Measurements from ENCODE around the gene SLC38A2. TPM values are rescaled to one million over a fixed set of nuclear protein-coding genes. Genes with fewer than 3 reads are reported as not detected.

Gene SLC38A2
- polyA plus RNA-seq, 5 donors = 109 to 213 (median 169) TPM

DNA sequence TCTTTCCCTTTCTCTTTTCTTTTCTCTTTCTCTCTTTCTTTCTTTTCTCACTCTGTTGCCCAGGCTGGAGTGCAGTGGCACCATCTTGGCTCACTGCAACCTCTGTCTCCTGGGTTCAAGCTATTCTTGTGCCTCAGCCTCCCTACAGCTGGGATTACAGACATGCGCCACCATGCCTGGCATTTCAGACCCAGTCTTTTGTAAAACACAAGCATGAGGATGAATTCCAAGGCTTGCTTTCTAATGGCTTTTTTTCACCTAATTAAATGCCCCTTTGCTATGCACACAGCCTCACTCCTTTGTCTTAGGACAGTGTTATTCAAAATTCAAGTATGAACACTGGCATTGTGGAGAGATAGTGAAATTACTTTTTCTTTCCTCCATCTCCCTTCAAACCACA lies 6.0 kb upstream of the SLC38A2 start:
- no peak for DNase-seq

DNA sequence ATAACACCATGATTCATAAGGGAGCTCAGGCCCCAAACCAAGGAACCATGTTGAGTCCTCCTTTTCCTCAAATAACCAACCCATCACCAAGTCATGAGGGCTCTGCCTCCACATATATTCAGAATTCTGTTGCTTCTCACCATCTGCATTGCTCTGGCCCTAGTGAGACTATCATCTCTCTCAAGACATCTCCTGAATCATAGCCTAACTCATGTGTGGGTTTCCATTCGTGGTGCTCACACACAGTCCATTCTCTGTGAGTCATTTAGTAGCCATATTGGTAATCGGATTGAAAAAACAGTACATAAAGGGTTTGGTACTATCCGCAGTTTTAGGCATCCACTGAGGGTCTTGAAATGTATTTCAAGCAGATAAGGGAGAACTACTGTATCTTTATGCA lies 5.1 kb upstream of the SLC38A2 start:
- no peak for DNase-seq

DNA sequence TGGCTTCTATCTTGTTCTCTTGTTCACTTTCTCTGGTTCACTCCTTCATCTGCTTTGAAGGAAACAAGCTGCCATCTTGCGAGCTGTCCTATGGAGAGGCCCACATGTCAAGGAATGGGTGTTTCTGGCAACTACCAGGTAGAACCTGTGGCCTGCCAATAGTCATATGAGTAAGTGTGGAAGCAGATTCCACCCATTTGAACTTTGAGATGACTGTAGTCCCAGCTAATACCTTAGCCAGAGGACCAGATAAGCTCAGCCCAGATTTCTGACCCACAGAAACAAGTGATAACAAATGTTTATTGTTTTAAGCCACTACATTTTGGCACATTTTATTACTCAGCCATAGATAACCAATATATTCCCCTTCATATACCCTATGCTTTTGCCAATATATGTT lies 4.0 kb upstream of the SLC38A2 start:
- DNase-seq = no peak

DNA sequence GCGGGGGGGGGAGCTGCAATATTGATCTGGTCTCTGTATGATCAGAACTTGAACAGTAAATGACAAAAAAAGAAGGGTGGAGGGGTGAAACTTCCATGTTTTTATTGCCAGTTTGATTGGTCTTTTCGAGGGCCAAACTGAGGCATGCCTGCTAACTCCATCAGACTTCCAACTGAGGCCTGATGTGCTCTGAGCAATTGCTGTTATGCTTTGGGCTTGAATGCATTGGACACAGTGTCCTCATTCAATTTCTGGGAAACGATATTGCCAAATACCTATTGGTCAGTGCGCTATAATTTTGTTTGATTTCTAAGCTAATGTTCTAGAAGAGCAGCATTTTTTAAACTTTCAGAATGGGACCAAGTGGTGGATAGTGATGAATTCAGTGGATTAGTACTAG lies 2.1 kb upstream of the SLC38A2 start:
- no peak for DNase-seq

DNA sequence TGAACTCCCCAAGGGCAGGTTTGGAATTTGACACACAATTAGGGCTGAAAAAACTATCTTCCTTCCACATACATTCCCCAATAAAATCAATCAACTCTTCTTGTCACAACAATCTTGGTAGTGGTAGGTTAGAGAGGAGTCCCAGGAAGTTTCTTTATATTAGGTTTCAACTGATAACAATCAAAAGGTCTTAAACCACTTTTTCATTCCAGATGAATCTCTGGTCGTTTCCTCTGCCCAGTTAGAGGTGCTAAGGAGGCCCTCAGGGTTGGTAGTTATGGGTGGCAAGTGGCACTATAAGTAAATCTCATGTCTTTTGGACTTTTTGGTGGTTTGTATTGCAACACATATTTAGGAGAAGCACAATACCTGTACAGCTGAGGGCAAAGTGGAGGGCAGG lies 1.7 kb upstream of the SLC38A2 start:
- DNase-seq = no peak

DNA sequence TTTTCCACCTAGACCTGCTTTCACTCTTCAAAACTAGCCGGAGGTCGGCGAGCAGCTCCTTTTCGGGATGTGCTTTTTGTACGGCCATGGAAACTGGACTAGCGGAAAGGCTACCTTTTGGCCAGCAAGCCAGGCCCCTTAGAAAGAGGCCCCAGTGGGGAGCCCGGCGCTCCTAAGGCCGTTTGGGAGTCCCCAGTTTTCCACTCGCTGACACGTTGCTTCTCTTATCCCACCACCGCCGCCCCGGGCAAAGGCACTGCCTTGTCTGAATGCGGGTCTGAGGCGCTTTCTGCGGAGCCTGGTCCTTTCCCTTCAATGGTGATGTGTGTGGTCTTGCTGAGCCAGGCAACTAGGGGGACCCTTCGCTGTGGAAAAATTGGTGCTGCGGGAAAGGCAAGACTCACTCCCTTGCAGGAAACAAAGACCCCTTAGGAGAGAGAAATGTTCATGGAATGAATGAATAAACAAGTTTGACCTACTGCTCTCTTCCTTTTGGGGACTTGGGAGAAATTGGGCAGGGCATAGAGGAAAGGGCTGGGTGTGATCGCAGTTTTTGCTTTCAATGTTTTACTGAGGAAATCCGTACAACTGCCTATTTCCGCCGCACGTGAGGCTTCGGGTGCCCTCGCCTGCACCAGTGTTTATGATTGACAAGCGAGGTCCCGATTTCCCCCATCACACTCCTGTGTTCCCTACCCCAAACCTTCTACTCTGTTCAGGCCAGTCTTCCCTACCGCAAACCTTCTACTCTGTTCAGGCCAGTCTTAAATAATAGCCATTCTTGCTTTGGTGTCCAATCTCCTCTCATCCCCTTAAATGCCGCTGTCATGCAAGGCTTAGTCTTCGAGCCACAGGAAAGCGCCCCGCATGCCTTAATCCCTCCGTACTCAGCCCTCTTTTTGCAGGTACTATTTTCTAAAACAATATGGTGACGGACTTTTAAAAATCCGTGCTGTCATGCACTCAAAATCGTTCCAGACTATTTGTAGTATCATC lies 1.0 kb upstream of the SLC38A2 start:
- peak; percentile 63 to 74 for DNase-seq

DNA sequence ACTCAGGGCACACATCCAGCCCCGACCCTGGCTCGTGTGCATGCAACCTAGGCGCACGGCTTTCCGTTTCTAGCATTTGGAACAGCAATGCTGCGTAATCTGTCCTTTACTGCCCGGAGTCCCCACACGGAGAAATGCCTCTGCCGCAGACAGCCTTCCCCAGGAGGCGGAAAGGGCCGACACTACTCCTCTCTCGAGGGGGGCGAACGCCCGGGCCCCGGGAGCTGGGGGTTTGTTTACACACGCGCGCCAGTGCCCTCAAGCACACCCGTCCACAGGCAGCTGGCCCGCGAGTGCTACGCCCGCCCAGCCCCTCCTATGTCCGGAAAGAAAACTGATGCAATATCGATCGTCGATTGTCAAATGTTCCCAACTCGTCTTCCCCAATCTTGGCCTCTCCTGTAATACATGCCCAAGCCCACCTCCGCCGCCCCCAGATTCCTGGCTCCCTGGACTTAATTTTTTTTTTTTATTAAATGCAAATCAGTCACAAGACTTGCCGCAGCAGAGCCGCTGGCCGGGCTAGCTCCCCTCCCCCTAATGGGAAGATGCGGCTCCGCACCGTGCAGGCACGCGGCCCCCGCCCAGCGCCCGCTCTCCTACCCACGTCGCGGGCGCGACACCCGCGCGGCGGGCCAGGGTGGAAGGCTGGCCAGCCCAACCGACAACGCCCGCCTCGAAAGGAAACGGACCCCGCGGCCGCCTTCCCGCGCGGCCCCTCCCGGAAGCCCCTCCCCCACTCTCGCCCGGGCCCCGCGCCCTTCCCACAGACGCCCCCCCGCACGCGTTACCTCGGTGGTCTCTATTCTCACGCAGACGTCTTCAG lies 642 bp downstream of the SLC38A2 start:
- peak; percentile 63 to 71 for DNase-seq

DNA sequence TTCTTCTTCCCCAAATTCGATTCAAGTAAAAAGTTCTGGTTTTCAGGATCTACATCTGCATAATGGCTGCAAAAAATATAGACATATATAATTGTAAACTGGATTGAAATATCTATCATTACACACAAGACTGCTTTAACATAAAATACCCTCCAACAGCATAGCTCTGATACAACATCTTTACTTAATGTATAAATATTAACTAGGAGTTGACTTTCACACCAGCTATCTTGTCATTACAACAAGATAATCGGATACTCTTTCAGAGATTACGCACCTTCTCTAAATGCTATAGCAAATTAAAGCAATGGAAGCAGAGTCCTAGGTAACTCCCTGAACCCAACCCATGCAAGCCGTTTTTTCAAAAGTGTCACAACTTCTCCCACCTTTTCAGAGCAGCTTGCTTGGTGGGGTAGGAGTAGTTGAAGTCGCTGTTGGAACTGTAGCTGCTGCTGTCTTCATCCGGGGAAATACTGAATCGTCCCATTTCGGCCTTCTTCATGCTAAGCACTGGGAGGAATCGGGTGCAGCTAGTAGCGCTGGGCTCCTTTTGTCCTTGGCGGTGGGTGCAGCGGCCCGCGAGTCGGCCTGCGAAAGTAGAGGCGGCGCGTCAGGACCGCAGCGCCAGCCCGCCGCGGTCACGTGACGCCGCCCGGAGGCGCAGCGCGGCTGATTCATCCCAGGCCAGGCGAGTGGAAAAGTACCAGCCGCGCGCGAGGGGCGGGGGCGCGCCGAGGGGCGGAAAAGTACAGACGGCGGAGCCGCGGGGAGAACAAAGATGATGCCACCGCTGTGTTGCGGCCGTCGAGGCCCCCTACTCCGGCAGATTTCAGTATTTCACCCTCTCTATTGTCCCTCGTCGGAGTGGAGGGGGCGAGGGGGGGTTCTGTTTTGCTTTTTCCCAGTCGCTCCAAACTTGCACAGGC lies 1.5 kb downstream of the SLC38A2 start:
- peak; percentile 91 to 92 for DNase-seq

- no peak for DNase-seq
Measured at GRCh38 chr12:46370380-46370734, 2.2 kb downstream of the SLC38A2 start.

- no peak for DNase-seq
Measured at GRCh38 chr12:46369474-46370379, 2.8 kb downstream of the SLC38A2 start.

DNA sequence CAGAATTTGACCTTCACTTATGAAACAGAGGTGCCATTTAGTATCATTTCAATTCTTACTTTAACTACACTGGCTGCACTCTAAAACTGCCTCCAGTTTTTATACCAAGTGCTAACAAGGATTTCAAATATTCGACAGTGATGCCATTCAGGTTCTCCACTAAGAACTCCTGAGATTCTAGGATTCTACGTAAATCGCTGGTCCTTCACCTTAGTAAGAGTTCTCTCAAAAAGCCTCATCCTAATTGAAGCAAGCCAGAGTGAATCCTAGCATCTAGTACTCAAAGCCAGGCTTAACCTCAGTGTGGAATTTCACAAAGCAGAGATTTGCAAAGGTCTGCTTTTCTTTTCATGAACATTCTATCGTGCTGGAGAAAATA lies 3.5 kb downstream of the SLC38A2 start:
- no peak for DNase-seq

GRCh38 chr12:46368684-46369083 lies 3.9 kb downstream of the SLC38A2 start:
- no peak for DNase-seq

GRCh38 chr12:46368138-46368537 lies 4.4 kb downstream of the SLC38A2 start:
- DNase-seq = no peak

DNA sequence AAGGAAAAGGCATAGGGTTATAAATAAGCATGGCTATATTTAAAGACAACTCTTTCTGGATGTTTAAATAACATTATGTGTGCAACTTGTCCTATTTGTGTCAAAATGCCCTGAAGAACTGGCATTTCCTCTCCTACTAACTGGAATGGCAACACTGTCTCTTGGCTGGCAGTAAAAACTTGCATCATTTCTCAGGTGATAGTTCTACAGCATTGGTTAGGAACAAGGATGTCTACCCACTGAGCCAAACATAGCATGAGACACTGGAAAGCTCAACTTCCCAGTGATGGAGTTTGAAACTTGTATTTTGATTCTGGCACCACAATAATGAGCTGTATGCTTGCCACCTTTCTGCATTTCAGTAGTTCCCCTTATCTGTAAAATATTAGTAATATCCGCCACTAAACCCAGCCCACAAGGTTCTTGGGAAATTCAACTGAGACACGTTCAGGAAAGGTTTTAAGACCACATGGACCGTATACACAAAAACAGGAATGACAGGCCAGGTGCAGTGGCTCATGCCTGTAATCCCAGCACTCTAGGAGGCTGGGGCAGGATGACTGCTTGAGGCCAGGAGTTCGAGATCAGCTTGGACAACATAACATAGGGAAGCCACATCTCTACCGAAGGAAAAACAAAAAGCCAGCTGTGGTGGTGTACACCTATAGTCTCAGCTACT lies 5.1 kb downstream of the SLC38A2 start:
- no peak for DNase-seq

DNA sequence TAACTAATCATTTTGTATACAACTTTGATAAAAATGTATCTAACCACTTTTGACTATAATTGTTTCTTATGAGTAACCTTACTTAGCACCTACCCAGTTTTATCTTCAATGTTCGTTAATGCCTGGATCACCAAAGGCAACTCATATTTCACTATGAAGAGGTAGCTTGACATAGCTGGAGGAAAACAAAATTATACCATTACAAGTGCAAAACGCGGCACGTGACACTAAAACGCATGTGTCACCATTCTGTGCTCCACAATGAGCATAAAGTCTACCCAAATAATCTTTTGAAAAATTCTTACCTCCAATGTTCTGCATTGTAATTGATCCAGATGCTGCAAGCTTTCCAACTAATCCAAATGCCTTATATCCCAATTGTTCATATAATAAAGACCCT lies 5.8 kb downstream of the SLC38A2 start:
- no peak for DNase-seq

DNA sequence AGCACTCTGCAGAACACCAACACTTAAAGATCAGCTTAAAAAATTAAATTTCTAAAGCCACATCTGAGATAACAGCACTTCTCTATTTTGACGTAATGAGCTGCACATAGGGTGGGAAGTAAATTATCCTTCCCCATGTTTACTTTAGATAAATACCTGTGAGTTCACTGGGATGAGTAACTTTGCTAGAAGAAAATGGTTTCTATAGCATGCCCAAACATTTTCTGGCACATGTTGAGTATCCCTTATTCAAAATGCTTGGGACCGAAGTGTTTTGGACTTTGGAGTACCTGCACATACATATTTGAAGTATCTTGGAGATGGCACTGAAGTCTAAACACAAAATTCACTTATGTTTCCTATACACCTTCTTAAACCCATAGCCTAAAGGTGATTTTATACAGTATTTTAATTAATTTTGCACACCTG lies 6.6 kb downstream of the SLC38A2 start:
- DNase-seq = no peak

- DNase-seq = no peak
Measured at GRCh38 chr12:46364777-46365580, 7.6 kb downstream of the SLC38A2 start.

DNA sequence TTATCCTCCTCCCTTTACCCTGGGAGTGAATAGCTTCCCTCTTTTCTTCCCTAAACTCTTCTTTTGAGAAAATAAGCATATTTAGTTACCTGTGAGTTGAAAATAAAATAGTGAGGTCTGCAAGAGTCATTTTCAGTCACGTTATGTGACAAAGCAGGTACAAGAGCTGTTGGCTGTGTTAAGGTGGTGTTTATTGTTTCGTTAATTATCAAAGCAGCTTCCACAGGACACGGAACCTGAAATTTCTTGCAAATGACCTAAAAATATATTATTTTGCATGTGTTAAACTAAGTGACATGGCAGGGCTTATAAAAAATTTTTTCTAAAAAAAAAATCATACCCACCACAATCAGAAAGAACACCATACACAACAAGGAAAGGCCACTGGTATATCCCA lies 8.3 kb downstream of the SLC38A2 start:
- no peak for DNase-seq
